HG02981 (cell line): ENCODE measurements around the gene DPF3.
"Not testable (repeated sequence)": the region's sequence is repeated elsewhere in the genome, so short reads cannot be mapped to it uniquely, and the experiment has no call there.

Experiments used
- ATAC-seq: cut with Tn5 transposase; IDR thresholded peaks from one replicate; pipeline ENCODE4 v1.9.1; 2021; ENCODE audit warnings: mild to moderate bottlenecking, moderate library complexity; ENCODE audit not compliant: unreplicated experiment

Gene DPF3

GRCh38 chr14:72881543-72881942, 12.4 kb downstream of the DPF3 start:
- no peak for ATAC-seq

- no peak for ATAC-seq
Observed at GRCh38 chr14:72880820-72881219, 13.1 kb downstream of the DPF3 start.

GRCh38 chr14:72880164-72880563, 13.7 kb downstream of the DPF3 start:
- ATAC-seq, result no peak

GRCh38 chr14:72879431-72879830, 14.5 kb downstream of the DPF3 start:
- ATAC-seq, result no peak

GRCh38 chr14:72878746-72879145, 15.2 kb downstream of the DPF3 start:
- no peak for ATAC-seq

- ATAC-seq, result no peak
Observed at GRCh38 chr14:72876710-72877063, 17.2 kb downstream of the DPF3 start.

- no peak for ATAC-seq
Observed at GRCh38 chr14:72876005-72876709, 17.7 kb downstream of the DPF3 start.

GRCh38 chr14:72870878-72871277, 23.0 kb downstream of the DPF3 start:
- ATAC-seq, result not testable (repeated sequence)

GRCh38 chr14:72869407-72870329, 24.2 kb downstream of the DPF3 start:
- no peak for ATAC-seq

GRCh38 chr14:72868500-72868899, 25.4 kb downstream of the DPF3 start:
- ATAC-seq, result no peak

- no peak for ATAC-seq
Observed at GRCh38 chr14:72864712-72865365, 29.1 kb downstream of the DPF3 start.

- ATAC-seq, result no peak
Observed at GRCh38 chr14:72863216-72864006, 30.5 kb downstream of the DPF3 start.

GRCh38 chr14:72856530-72857266, 37.2 kb downstream of the DPF3 start:
- no peak for ATAC-seq

- no peak for ATAC-seq
Observed at GRCh38 chr14:72855913-72856312, 38.0 kb downstream of the DPF3 start.

- no peak for ATAC-seq
Observed at GRCh38 chr14:72852194-72852593, 41.7 kb downstream of the DPF3 start.

GRCh38 chr14:72851635-72852034, 42.3 kb downstream of the DPF3 start:
- ATAC-seq, result no peak

GRCh38 chr14:72850360-72850759, 43.5 kb downstream of the DPF3 start:
- no peak for ATAC-seq

- ATAC-seq, result no peak
Observed at GRCh38 chr14:72849222-72849621, 44.7 kb downstream of the DPF3 start.

- no peak for ATAC-seq
Observed at GRCh38 chr14:72847721-72848120, 46.2 kb downstream of the DPF3 start.

GRCh38 chr14:72845683-72846082, 48.2 kb downstream of the DPF3 start:
- no peak for ATAC-seq
